ENCODE measurements around the gene TBX19.

The TBX19 gene

GRCh38 chr1:168320800-168321450 is 40.2 kb downstream of the TBX19 start:
- DNase-seq, result no peak

- DNase-seq, result no peak
Observed at GRCh38 chr1:168321945-168322344, 41.3 kb downstream of the TBX19 start.

GRCh38 chr1:168324745-168325425 is 44.2 kb downstream of the TBX19 start:
- DNase-seq, result no peak

- DNase-seq, result no peak
Observed at GRCh38 chr1:168328731-168329364, 48.2 kb downstream of the TBX19 start.

- DNase-seq, result no peak
Observed at GRCh38 chr1:168330285-168330684, 49.6 kb downstream of the TBX19 start.

- DNase-seq, result no peak
Observed at GRCh38 chr1:168331569-168331968, 50.9 kb downstream of the TBX19 start.

GRCh38 chr1:168333562-168334276 is 53.0 kb downstream of the TBX19 start:
- peak; percentile 69 for DNase-seq

- no peak for DNase-seq
Observed at GRCh38 chr1:168335500-168335899, 54.8 kb downstream of the TBX19 start.

GRCh38 chr1:168338589-168339503 is 58.2 kb downstream of the TBX19 start:
- no peak for DNase-seq

GRCh38 chr1:168340781-168341482 is 60.3 kb downstream of the TBX19 start:
- no peak for DNase-seq

GRCh38 chr1:168341483-168341975 is 60.9 kb downstream of the TBX19 start:
- no peak for DNase-seq

- peak; percentile 83 for DNase-seq
Observed at GRCh38 chr1:168342572-168343280, 62.0 kb downstream of the TBX19 start.

GRCh38 chr1:168343566-168343965 is 62.9 kb downstream of the TBX19 start:
- no peak for DNase-seq

- DNase-seq, result no peak
Observed at GRCh38 chr1:168344517-168344916, 63.8 kb downstream of the TBX19 start.

- DNase-seq, result no peak
Observed at GRCh38 chr1:168345939-168346338, 65.3 kb downstream of the TBX19 start.

GRCh38 chr1:168347630-168348029 is 67.0 kb downstream of the TBX19 start:
- no peak for DNase-seq

- DNase-seq, result no peak
Observed at GRCh38 chr1:168348146-168348709, 67.6 kb downstream of the TBX19 start.

- peak; percentile 27 for DNase-seq
Observed at GRCh38 chr1:168354335-168355269, 73.9 kb downstream of the TBX19 start.
